ENCODE measurements around the gene ALG5.

The ALG5 gene

DNA sequence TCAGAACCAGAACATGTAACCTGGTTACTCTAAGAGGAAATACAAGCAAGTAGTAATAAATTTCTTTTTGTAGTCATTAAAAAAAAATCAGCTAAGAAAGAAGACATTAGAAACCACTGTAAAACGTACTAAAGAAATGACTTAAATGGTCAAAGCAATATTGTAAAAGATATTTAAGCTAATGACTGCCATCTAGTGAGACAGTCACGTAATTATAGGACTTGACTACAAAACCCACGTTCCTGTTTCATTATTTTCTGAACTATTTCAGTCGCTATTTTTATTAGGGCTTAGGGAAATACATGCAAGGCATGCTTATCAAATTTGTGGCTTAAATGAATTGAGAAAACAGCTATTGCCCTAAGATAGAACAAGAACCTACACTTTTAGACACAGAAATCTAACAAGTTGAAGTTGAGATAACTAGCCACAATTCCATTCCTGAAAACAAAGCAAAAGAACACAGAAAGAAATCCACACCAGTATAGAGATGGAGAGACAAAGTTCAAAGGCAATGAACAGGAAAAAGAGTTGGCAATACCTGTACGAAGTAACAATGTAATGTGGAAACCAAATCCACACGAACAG is 17.9 kb downstream of the ALG5 start:
- no peak overlapping the region for H3K4me3 ChIP-seq (ENCODE audit: low read length)
- TF ChIP-seq, protein P1, sequence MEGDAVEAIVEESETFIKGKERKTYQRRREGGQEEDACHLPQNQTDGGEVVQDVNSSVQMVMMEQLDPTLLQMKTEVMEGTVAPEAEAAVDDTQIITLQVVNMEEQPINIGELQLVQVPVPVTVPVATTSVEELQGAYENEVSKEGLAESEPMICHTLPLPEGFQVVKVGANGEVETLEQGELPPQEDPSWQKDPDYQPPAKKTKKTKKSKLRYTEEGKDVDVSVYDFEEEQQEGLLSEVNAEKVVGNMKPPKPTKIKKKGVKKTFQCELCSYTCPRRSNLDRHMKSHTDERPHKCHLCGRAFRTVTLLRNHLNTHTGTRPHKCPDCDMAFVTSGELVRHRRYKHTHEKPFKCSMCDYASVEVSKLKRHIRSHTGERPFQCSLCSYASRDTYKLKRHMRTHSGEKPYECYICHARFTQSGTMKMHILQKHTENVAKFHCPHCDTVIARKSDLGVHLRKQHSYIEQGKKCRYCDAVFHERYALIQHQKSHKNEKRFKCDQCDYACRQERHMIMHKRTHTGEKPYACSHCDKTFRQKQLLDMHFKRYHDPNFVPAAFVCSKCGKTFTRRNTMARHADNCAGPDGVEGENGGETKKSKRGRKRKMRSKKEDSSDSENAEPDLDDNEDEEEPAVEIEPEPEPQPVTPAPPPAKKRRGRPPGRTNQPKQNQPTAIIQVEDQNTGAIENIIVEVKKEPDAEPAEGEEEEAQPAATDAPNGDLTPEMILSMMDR (conservative IDR thresholded peaks at IDR 0.05; ENCODE audit: low read length): peak; percentile 68
- peak; percentile 68 for DNase-seq (ENCODE audit: low read depth)

DNA sequence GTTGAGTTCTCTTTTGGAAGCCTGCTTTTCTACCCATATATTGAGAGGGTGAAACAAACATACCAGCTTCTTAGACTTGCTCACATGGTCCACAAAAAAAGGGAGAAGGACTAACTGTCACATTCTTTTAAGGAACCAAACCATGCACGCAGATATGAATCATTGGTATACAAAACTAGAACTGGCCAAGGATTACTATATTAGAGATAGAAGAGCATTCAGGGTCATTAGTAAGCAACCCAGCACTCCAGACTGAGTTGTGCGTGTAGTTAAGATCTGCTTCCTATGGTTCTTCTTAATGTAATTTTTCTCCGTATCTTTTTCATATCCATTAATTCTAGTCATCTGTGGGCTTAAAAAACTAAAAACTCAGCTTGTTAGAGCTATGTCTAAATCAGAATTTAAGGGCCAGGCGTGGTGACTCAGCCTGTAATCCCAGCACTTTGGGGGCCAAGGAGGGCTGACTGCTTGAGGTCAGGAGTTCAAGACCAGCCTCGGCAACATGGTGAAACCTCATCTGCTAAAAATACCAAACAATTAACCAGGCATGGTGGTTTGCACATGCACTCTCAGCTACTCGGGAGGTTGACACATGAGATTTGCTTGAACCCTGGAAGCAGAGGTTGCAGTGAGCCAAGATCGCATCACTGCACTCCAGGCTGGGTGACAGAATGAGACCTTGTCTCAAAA is 19.6 kb downstream of the ALG5 start:
- no peak overlapping the region for H3K4me3 ChIP-seq (ENCODE audit: low read length)
- TF ChIP-seq, protein P1 (conservative IDR thresholded peaks at IDR 0.05; ENCODE audit: low read length): no peak
- peak; percentile 37 for DNase-seq (ENCODE audit: low read depth)

DNA sequence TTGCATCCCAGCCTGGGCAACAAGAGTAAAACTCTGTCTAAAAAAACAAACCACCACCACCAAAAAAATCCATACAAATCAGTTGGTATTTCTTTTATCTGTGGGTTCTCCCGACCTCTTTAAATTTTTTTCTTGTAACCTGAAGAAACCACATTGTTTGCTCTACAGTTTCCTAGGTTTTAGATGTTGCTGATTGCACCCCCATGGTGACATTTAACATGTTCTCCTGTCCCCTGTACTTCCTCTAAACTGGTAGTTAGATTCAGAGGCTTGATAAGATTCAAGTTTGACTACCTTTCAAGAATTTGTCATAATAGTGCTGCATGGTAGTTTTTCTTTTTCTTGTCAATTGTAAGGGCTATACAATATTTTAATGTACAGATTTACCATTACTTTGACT is 24.0 kb downstream of the ALG5 start:
- no peak for DNase-seq (ENCODE audit: low read depth)
- TF ChIP-seq, protein P1 (conservative IDR thresholded peaks at IDR 0.05; ENCODE audit: low read length): no peak
- H3K4me3 ChIP-seq (ENCODE audit: low read length): no peak overlapping the region

DNA sequence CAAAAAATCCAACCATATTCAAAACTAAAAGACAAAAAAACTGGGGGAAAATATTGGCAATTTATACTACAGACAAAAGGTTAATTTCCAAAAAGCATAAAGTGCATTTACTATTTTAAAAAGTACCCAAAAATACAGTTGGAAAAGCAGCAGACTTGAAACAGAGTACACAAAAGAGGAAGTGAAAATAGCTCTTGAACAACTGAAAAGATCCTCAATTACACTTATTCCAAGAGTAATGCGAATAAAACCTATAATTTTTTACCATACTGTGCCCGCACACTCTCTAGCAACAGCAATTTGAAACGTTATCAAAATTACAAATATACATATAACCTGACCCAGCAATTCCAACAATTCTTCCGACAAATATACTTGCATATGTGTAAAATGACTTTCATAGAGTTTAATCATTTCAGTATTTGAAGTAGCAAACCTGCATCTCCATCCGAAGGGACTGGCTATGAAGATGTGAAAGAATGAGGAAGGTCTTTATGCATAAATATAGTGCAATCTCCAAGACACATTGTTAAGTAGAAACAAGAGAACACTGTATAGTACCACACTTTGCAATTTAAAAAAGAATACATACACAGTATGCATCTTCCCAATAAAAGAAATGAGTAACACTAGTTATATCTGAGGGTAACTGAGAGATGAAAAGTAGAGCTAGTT is 25.4 kb downstream of the ALG5 start:
- no peak for DNase-seq (ENCODE audit: low read depth)
- TF ChIP-seq, protein P1 (conservative IDR thresholded peaks at IDR 0.05; ENCODE audit: low read length): no peak
- no peak overlapping the region for H3K4me3 ChIP-seq (ENCODE audit: low read length)

DNA sequence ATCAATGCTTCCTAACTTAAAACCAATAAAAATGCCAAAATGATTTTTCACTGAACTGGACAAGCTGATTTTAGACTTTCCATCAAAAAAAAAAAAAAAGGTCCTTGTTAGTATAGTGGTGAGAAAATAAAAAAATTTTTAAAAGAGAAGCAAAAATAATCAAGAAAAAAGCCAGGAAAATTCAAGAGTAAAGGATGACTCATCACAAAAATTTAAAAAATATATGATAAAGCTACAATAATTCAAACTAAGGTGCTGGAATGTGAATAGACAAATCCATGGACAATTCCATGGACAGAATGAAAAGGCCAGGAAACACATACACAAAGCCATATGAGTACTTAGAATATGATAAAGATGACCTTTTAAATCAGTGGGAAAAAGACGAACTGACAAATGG is 26.1 kb downstream of the ALG5 start:
- H3K4me3 ChIP-seq (ENCODE audit: low read length): no peak overlapping the region
- TF ChIP-seq, protein P1 (conservative IDR thresholded peaks at IDR 0.05; ENCODE audit: low read length): no peak
- DNase-seq (ENCODE audit: low read depth): no peak

DNA sequence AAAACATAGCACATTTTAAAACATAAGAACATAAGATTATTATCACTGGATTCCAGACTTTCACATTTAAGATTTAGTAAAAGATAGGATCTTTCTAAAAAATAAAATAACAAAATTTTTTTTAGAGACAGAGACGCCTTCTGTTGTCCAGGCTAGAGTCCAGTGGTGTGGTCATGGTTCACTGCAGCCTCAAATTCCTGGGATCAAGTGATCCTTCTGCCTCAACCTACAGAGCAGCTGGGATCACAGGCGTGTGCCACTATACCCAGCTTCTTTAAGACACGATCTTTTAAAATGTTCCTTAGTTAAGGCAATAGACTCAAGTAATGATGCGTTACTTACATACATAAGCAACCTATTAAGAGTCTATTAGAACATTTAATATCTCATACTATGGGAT is 32.7 kb downstream of the ALG5 start:
- DNase-seq (ENCODE audit: low read depth): no peak
- TF ChIP-seq, protein P1 (conservative IDR thresholded peaks at IDR 0.05; ENCODE audit: low read length): no peak
- H3K4me3 ChIP-seq (ENCODE audit: low read length): no peak overlapping the region

DNA sequence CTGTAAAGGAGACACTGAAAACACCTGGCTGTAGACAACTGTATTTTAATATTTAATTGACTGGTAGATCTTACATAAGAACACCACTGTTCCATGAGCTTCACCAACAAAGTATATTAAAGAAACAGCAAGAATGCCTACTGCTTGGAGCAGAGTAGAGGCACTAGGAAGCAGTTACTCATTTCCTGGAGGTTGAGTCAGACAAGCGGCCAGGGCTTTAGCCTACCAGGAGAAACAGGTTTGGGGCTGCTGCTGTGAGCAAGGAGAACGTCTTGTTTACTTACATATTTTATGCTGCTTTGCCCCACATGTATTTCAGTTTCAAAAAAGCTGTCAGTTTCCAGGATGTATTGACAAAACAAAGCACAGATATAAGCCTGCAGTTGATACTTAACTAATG is 33.4 kb downstream of the ALG5 start:
- no peak overlapping the region for H3K4me3 ChIP-seq (ENCODE audit: low read length)
- peak; percentile 67 for DNase-seq (ENCODE audit: low read depth)
- TF ChIP-seq, protein P1 (conservative IDR thresholded peaks at IDR 0.05; ENCODE audit: low read length): no peak
